GM23338 (cell line): ENCODE measurements around the gene A3GALT2. TPM values are rescaled to one million over a fixed set of nuclear protein-coding genes. Genes with fewer than 3 reads are reported as not detected.

Experiments used
- ATAC-seq: fragments of 200-7000 bp; cut with Tn5 transposase; 3 replicates; pipeline ENCODE4 v1.9.1; 2020
- DNase-seq: peaks from one replicate; pipeline ENCODE4 v3.0.0-alpha.2; 2015; ENCODE audit warnings: low spot score
- H2AFZ ChIP-seq: fragments of 200-600 bp; sonication (generic); 2 replicates; pipeline ENCODE4 v1.8.0; 2016; ENCODE audit warnings: antibody characterized with exemption, mild to moderate bottlenecking, moderate library complexity
- H3F3A ChIP-seq: fragments of 200-600 bp; sonication (generic); replicated peaks from 2 replicates; pipeline ENCODE4 v1.8.0; 2017; ENCODE audit warnings: antibody characterized with exemption, mixed run types, low read depth
- H3K27ac ChIP-seq: fragments of 200-600 bp; sonication (generic); 2 replicates; pipeline ENCODE4 v1.6.1; 2016; ENCODE audit warnings: low read depth
- H3K27me3 ChIP-seq: fragments of 200-600 bp; sonication (generic); 2 replicates; pipeline ENCODE4 v1.8.0; 2016; ENCODE audit warnings: mild to moderate bottlenecking, mixed run types, moderate library complexity; ENCODE audit not compliant: insufficient read depth
- H3K36me3 ChIP-seq: fragments of 200-600 bp; sonication (generic); 2 replicates; pipeline ENCODE4 v1.8.0; 2016; ENCODE audit warnings: mild to moderate bottlenecking; ENCODE audit not compliant: insufficient read depth
- H3K4me1 ChIP-seq: fragments of 200-600 bp; sonication (generic); 2 replicates; pipeline ENCODE4 v1.8.0; 2016; ENCODE audit warnings: mild to moderate bottlenecking, moderate library complexity; ENCODE audit not compliant: insufficient read depth
- H3K4me2 ChIP-seq: fragments of 200-600 bp; sonication (generic); 2 replicates; pipeline ENCODE4 v1.7.1; 2017; ENCODE audit warnings: mixed run types
- H3K4me3 ChIP-seq: fragments of 200-600 bp; sonication (generic); 2 replicates; pipeline ENCODE4 v1.6.1; 2016; ENCODE audit warnings: mixed run types
- H3K79me2 ChIP-seq: fragments of 200-600 bp; sonication (generic); replicated peaks from 2 replicates; pipeline ENCODE4 v1.8.0; 2017; ENCODE audit warnings: mild to moderate bottlenecking; ENCODE audit not compliant: insufficient read depth
- H3K9me2 ChIP-seq: fragments of 200-600 bp; sonication (generic); 2 replicates; pipeline ENCODE4 v1.8.0; 2017; ENCODE audit not compliant: insufficient read depth
- H4K20me1 ChIP-seq: fragments of 200-600 bp; sonication (generic); replicated peaks from 2 replicates; pipeline ENCODE4 v1.8.0; 2017; ENCODE audit warnings: mild to moderate bottlenecking; ENCODE audit not compliant: insufficient read depth
- H3K27ac Mint-ChIP-seq: 2 replicates; pipeline ENCODE4 v1.8.0; 2020; ENCODE audit warnings: inconsistent platforms, mild to moderate bottlenecking, moderate library complexity, mixed read lengths
- H3K27me3 Mint-ChIP-seq: 3 replicates; pipeline ENCODE4 v1.8.0; 2022; ENCODE audit warnings: low read depth, mild to moderate bottlenecking, moderate library complexity, mixed read lengths, inconsistent platforms; ENCODE audit not compliant: insufficient read depth, poor library complexity
- H3K36me3 Mint-ChIP-seq: 3 replicates; pipeline ENCODE4 v1.8.0; 2021; ENCODE audit warnings: low read depth, mild to moderate bottlenecking, inconsistent platforms, moderate library complexity, mixed read lengths
- H3K4me1 Mint-ChIP-seq: 3 replicates; pipeline ENCODE4 v1.8.0; 2020; ENCODE audit warnings: mild to moderate bottlenecking, inconsistent platforms, mixed read lengths
- H3K4me3 Mint-ChIP-seq: 3 replicates; pipeline ENCODE4 v1.8.0; 2021; ENCODE audit warnings: moderate library complexity, mild to moderate bottlenecking, inconsistent platforms, mixed read lengths
- H3K9me3 Mint-ChIP-seq: 3 replicates; pipeline ENCODE4 v1.8.0; 2020; ENCODE audit warnings: moderate library complexity, mild to moderate bottlenecking, inconsistent platforms, mixed read lengths
- CREB1 ChIP-seq: fragments of 250-450 bp; sonication (Bioruptor Pico); IDR thresholded peaks from 2 replicates; pipeline ENCODE4 v1.5.0; 2020; ENCODE audit warnings: low read depth, mild to moderate bottlenecking, moderate library complexity
- EZH2 ChIP-seq: fragments of 200-600 bp; sonication (generic); IDR thresholded peaks from one replicate; pipeline ENCODE4 v1.8.0; 2017; ENCODE audit warnings: antibody characterized with exemption, mild to moderate bottlenecking, low read depth; ENCODE audit not compliant: unreplicated experiment
- EZH2phosphoT487 ChIP-seq: fragments of 200-600 bp; sonication (generic); IDR thresholded peaks from one replicate; pipeline ENCODE4 v1.8.1; 2018; ENCODE audit warnings: antibody characterized with exemption; ENCODE audit not compliant: unreplicated experiment
- JUNB ChIP-seq: IDR thresholded peaks from one replicate; pipeline ENCODE4 v1.6.1; 2016; ENCODE audit warnings: antibody characterized with exemption; ENCODE audit not compliant: unreplicated experiment
- NANOG ChIP-seq: IDR thresholded peaks from 2 replicates; pipeline ENCODE4 v1.6.1; 2016; ENCODE audit warnings: antibody characterized with exemption, borderline replicate concordance
- POLR2AphosphoS5 ChIP-seq: IDR thresholded peaks from 2 replicates; pipeline ENCODE4 v1.6.1; 2016; ENCODE audit warnings: antibody characterized with exemption, low read depth
- STAT1 ChIP-seq: IDR thresholded peaks from one replicate; pipeline ENCODE4 v1.6.1; 2016; ENCODE audit warnings: antibody characterized with exemption; ENCODE audit not compliant: unreplicated experiment
- ZNF114 ChIP-seq: fragments of 250-450 bp; sonication (Bioruptor Pico); IDR thresholded peaks from 2 replicates; pipeline ENCODE4 v1.5.0; 2020; ENCODE audit warnings: mild to moderate bottlenecking, moderate library complexity
- ZNF331 ChIP-seq: fragments of 250-450 bp; sonication (Bioruptor Pico); IDR thresholded peaks from 2 replicates; pipeline ENCODE4 v1.5.0; 2020; ENCODE audit warnings: low read depth, mild to moderate bottlenecking, moderate library complexity
- polyA plus RNA-seq: library from polyadenylated mRNA; unstranded; fragments of >200 nt; fragmentation: Nextera tagmentation; extraction: Ambion mirVana; gene quantifications from 2 replicates; pipeline ENCODE4 v1.2.1, GENCODE V29; 2016
- total RNA-seq: library from RNA; depleted of rRNA; stranded (reverse); fragments of >200 nt; shearing (Covaris generic); gene quantifications from 2 replicates; pipeline ENCODE4 v1.2.3, GENCODE V29; 2014
- TF ChIP-seq, protein P1 (sequence below): IDR thresholded peaks from 2 replicates; pipeline ENCODE4 v1.6.1; 2016; ENCODE audit warnings: antibody characterized with exemption
- TF ChIP-seq, protein P2 (sequence below), 2 experiments: fragments of 200-600 bp in 1 of 2; sonication (generic) in 1 of 2; conservative IDR thresholded peaks; 2 replicates each; pipeline versions ENCODE4 v1.5.1 to v1.6.1; 2016 to 2017; ENCODE audit warnings: antibody characterized with exemption in 2 of 2, low read depth in 2 of 2, mild to moderate bottlenecking in 2 of 2, moderate library complexity in 1 of 2
- TF ChIP-seq, protein P3 (sequence below): IDR thresholded peaks from one replicate; pipeline ENCODE4 v1.6.1; 2018; ENCODE audit warnings: antibody characterized with exemption; ENCODE audit not compliant: unreplicated experiment
- TF ChIP-seq, protein P4 (sequence below): fragments of 250-450 bp; sonication (Bioruptor Pico); IDR thresholded peaks from 2 replicates; pipeline ENCODE4 v1.5.0; 2020; ENCODE audit warnings: mild to moderate bottlenecking, moderate library complexity

Gene A3GALT2
- total and polyA plus RNA-seq, 2 experiments from 2014 or later = not detected

DNA sequence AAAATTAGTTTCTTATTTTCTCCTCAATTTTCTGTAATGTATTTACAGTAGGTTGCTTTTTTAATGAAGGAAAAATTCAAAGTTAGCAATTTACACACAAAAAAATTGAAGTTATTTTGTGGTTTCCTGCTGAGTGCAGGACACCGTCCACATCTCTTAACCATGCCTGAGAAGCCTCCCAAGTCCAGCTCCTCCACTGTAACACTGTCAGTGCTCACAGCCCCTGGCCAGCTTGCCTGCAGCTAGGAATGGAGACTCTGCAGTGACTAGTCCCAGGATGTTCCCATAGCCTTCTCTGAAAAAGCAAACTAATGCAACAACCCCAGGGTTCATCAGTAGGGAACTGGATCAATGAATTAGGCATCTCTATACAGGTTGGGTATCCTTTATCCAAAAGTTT lies 3.5 kb downstream of the A3GALT2 start:
- Histone ChIP-seq H3K27ac (no peak overlapping the region), H3F3A (no peaks in the 10 kb centered on the region), H3K9me2 (no peaks in the 10 kb centered on the region), H3K4me1 (no peaks in the 10 kb centered on the region), H3K4me2 (no peak overlapping the region), H3K36me3 (no peaks in the 10 kb centered on the region), H3K4me3 (no peak overlapping the region), H2AFZ (no peak overlapping the region), H4K20me1 (no peaks in the 10 kb centered on the region), H3K79me2 (no peaks in the 10 kb centered on the region), H3K27me3 (no peaks in the 10 kb centered on the region)
- no peak for TF ChIP-seq ZNF331 (CRISPR knock-in tag)
- TF ChIP-seq, protein P1, sequence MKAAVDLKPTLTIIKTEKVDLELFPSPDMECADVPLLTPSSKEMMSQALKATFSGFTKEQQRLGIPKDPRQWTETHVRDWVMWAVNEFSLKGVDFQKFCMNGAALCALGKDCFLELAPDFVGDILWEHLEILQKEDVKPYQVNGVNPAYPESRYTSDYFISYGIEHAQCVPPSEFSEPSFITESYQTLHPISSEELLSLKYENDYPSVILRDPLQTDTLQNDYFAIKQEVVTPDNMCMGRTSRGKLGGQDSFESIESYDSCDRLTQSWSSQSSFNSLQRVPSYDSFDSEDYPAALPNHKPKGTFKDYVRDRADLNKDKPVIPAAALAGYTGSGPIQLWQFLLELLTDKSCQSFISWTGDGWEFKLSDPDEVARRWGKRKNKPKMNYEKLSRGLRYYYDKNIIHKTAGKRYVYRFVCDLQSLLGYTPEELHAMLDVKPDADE = no peak
- TF ChIP-seq STAT1 = no peak
- TF ChIP-seq EZH2 = no peak
- TF ChIP-seq, protein P2, sequence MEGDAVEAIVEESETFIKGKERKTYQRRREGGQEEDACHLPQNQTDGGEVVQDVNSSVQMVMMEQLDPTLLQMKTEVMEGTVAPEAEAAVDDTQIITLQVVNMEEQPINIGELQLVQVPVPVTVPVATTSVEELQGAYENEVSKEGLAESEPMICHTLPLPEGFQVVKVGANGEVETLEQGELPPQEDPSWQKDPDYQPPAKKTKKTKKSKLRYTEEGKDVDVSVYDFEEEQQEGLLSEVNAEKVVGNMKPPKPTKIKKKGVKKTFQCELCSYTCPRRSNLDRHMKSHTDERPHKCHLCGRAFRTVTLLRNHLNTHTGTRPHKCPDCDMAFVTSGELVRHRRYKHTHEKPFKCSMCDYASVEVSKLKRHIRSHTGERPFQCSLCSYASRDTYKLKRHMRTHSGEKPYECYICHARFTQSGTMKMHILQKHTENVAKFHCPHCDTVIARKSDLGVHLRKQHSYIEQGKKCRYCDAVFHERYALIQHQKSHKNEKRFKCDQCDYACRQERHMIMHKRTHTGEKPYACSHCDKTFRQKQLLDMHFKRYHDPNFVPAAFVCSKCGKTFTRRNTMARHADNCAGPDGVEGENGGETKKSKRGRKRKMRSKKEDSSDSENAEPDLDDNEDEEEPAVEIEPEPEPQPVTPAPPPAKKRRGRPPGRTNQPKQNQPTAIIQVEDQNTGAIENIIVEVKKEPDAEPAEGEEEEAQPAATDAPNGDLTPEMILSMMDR (conservative IDR thresholded peaks at IDR 0.05; ENCODE audit: low read depth in 2 of 2) = no peak
- no peak for TF ChIP-seq NANOG
- TF ChIP-seq, protein P3, sequence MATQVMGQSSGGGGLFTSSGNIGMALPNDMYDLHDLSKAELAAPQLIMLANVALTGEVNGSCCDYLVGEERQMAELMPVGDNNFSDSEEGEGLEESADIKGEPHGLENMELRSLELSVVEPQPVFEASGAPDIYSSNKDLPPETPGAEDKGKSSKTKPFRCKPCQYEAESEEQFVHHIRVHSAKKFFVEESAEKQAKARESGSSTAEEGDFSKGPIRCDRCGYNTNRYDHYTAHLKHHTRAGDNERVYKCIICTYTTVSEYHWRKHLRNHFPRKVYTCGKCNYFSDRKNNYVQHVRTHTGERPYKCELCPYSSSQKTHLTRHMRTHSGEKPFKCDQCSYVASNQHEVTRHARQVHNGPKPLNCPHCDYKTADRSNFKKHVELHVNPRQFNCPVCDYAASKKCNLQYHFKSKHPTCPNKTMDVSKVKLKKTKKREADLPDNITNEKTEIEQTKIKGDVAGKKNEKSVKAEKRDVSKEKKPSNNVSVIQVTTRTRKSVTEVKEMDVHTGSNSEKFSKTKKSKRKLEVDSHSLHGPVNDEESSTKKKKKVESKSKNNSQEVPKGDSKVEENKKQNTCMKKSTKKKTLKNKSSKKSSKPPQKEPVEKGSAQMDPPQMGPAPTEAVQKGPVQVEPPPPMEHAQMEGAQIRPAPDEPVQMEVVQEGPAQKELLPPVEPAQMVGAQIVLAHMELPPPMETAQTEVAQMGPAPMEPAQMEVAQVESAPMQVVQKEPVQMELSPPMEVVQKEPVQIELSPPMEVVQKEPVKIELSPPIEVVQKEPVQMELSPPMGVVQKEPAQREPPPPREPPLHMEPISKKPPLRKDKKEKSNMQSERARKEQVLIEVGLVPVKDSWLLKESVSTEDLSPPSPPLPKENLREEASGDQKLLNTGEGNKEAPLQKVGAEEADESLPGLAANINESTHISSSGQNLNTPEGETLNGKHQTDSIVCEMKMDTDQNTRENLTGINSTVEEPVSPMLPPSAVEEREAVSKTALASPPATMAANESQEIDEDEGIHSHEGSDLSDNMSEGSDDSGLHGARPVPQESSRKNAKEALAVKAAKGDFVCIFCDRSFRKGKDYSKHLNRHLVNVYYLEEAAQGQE = no peak
- no peak for TF ChIP-seq JUNB
- TF ChIP-seq, protein P4, sequence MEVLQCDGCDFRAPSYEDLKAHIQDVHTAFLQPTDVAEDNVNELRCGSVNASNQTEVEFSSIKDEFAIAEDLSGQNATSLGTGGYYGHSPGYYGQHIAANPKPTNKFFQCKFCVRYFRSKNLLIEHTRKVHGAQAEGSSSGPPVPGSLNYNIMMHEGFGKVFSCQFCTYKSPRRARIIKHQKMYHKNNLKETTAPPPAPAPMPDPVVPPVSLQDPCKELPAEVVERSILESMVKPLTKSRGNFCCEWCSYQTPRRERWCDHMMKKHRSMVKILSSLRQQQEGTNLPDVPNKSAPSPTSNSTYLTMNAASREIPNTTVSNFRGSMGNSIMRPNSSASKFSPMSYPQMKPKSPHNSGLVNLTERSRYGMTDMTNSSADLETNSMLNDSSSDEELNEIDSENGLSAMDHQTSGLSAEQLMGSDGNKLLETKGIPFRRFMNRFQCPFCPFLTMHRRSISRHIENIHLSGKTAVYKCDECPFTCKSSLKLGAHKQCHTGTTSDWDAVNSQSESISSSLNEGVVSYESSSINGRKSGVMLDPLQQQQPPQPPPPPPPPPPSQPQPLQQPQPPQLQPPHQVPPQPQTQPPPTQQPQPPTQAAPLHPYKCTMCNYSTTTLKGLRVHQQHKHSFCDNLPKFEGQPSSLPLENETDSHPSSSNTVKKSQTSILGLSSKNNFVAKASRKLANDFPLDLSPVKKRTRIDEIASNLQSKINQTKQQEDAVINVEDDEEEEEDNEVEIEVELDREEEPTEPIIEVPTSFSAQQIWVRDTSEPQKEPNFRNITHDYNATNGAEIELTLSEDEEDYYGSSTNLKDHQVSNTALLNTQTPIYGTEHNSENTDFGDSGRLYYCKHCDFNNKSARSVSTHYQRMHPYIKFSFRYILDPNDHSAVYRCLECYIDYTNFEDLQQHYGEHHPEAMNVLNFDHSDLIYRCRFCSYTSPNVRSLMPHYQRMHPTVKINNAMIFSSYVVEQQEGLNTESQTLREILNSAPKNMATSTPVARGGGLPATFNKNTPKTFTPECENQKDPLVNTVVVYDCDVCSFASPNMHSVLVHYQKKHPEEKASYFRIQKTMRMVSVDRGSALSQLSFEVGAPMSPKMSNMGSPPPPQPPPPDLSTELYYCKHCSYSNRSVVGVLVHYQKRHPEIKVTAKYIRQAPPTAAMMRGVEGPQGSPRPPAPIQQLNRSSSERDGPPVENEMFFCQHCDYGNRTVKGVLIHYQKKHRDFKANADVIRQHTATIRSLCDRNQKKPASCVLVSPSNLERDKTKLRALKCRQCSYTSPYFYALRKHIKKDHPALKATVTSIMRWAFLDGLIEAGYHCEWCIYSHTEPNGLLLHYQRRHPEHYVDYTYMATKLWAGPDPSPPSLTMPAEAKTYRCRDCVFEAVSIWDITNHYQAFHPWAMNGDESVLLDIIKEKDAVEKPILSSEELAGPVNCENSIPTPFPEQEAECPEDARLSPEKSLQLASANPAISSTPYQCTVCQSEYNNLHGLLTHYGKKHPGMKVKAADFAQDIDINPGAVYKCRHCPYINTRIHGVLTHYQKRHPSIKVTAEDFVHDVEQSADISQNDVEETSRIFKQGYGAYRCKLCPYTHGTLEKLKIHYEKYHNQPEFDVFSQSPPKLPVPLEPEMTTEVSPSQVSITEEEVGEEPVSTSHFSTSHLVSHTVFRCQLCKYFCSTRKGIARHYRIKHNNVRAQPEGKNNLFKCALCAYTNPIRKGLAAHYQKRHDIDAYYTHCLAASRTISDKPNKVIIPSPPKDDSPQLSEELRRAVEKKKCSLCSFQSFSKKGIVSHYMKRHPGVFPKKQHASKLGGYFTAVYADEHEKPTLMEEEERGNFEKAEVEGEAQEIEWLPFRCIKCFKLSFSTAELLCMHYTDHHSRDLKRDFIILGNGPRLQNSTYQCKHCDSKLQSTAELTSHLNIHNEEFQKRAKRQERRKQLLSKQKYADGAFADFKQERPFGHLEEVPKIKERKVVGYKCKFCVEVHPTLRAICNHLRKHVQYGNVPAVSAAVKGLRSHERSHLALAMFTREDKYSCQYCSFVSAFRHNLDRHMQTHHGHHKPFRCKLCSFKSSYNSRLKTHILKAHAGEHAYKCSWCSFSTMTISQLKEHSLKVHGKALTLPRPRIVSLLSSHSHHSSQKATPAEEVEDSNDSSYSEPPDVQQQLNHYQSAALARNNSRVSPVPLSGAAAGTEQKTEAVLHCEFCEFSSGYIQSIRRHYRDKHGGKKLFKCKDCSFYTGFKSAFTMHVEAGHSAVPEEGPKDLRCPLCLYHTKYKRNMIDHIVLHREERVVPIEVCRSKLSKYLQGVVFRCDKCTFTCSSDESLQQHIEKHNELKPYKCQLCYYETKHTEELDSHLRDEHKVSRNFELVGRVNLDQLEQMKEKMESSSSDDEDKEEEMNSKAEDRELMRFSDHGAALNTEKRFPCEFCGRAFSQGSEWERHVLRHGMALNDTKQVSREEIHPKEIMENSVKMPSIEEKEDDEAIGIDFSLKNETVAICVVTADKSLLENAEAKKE (CRISPR knock-in tag) = no peak
- TF ChIP-seq CREB1 (CRISPR knock-in tag) = no peak
- no peak for TF ChIP-seq POLR2AphosphoS5
- TF ChIP-seq ZNF114 (CRISPR knock-in tag) = no peak
- TF ChIP-seq EZH2phosphoT487 = no peak
- DNase-seq (no peak), ATAC-seq (no peak)
- no peaks in the 10 kb centered on the region for H3K36me3 Mint-ChIP-seq
- H3K4me1 Mint-ChIP-seq = peaks cover 12% of the 10 kb centered on the region
- no peaks in the 10 kb centered on the region for H3K9me3 Mint-ChIP-seq
- H3K27ac Mint-ChIP-seq = no peak overlapping the region
- no peak overlapping the region for H3K4me3 Mint-ChIP-seq
- peaks cover 6% of the 10 kb centered on the region for H3K27me3 Mint-ChIP-seq
